ENCODE results near the gene LRRFIP1. TPM values are rescaled to one million over a fixed set of nuclear protein-coding genes. Genes with fewer than 3 reads are reported as not detected.

Gene LRRFIP1
- total RNA-seq, 4 donors from 2014 or later, result 98.5 to 147 (median 122) TPM

DNA sequence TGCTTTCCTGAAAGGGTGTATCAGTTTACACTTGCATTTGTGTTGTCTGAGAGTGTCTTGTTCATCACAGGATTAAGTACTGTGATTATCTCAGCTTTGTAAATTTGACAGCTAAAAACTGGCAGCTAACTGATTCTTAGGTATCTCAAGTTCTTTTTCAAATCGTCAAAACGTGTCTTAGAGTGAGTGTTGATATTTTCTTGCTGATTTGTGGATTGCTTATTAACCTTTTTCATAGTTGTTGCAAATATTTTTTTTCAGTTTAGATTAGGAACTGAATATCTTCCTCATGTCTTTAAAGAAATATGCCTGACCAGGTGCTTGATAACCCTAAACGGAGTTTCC, 41.9 kb downstream of the LRRFIP1 start:
- TF ChIP-seq EP300 (IDR thresholded peaks at IDR 0.05; ENCODE audit: low read depth), result no peak
- no peak for TF ChIP-seq POLR2AphosphoS5 (IDR thresholded peaks at IDR 0.05)
- TF ChIP-seq POLR2A (IDR thresholded peaks at IDR 0.05), result no peak
- TF ChIP-seq, protein P1, sequence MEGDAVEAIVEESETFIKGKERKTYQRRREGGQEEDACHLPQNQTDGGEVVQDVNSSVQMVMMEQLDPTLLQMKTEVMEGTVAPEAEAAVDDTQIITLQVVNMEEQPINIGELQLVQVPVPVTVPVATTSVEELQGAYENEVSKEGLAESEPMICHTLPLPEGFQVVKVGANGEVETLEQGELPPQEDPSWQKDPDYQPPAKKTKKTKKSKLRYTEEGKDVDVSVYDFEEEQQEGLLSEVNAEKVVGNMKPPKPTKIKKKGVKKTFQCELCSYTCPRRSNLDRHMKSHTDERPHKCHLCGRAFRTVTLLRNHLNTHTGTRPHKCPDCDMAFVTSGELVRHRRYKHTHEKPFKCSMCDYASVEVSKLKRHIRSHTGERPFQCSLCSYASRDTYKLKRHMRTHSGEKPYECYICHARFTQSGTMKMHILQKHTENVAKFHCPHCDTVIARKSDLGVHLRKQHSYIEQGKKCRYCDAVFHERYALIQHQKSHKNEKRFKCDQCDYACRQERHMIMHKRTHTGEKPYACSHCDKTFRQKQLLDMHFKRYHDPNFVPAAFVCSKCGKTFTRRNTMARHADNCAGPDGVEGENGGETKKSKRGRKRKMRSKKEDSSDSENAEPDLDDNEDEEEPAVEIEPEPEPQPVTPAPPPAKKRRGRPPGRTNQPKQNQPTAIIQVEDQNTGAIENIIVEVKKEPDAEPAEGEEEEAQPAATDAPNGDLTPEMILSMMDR (IDR thresholded peaks at IDR 0.05), result no peak
- DNase-seq, result no peak
- in situ Hi-C loops (cut with MboI; ENCODE audit: low pct_ligation_motif_present in 1 of 4, low pct_unique_long_range_greater_than_20kb in 1 of 4, low sequenced_read_pairs in 3 of 4) (no loop called here), intact Hi-C loops (cut with DNase I; ENCODE audit: low total_unique reads) (no loop called here)
- Histone ChIP-seq H3K9me3 (no peaks in the 10 kb centered on the region), H3K4me1 (peaks cover 11 to 36% (median 18%) of the 10 kb centered on the region in 4 donors), H3K4me3 (no peak overlapping the region), H3K36me3 (no peaks in the 10 kb centered on the region), H3K27me3 (no peaks in the 10 kb centered on the region), H3K27ac (peak overlapping the region; percentile 45 to 65 (median 54))
- 27% methylated on average over 2 to 3 of the region's 3 CpGs for WGBS, 2 donors (ENCODE audit: low coverage in 1 of 2)

DNA sequence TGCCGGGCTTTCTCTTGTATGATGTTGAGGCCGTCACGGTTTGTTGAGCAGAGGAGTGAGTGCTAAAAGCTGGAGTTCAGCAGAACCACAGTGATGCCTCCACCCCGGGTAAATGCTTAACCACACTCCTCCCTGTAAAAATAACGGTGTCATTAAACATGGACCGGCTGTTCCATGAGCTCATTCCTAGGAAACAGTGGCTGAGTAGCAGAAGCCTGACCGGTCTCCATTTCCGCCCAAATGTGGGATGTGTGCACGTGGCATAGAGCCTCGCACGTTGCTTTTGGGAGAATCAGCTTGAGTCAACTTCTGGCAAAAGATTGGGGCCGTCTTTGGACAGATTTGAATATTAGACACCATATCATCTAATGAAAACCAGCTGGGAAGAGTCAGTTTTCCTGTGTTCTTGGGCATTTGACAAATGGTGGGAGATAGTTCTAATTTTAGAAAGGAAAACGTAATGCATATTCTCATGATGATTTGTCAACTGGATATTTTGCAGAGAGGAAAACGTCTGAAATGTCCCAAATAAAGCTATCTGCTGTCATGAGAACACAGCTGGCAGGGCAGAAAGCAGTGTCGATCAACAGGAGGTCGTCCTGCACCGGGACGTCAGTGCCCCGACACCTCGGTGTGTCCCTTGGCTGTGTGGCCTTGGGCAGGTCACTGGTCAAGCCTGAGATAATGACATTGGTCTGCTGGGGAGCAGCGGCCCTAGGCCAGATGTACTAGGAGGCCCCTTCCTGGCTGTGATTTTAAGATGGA, 42.4 kb downstream of the LRRFIP1 start:
- Histone ChIP-seq H3K36me3 (no peaks in the 10 kb centered on the region), H3K4me1 (peaks cover 16 to 42% (median 23%) of the 10 kb centered on the region in 4 donors), H3K27me3 (no peaks in the 10 kb centered on the region), H3K4me3 (no peak overlapping the region), H3K9me3 (no peaks in the 10 kb centered on the region), H3K27ac (peak overlapping the region; percentile 45 to 65 (median 54))
- 36 to 43% methylated on average over 6 to 21 of the region's 21 CpGs for WGBS, 2 donors (ENCODE audit: low coverage in 1 of 2)
- in situ Hi-C loops (cut with MboI; ENCODE audit: low pct_ligation_motif_present in 1 of 4, low pct_unique_long_range_greater_than_20kb in 1 of 4, low sequenced_read_pairs in 3 of 4), result loop anchor here in 3 of 4 donors (5.0 to 10.0 kb wide), 2 partner anchors 72 to 75 kb away; no protein-coding TSS in a partner anchor
- peak; percentile 66 for DNase-seq
- TF ChIP-seq POLR2A (IDR thresholded peaks at IDR 0.05) (no peak), POLR2AphosphoS5 (IDR thresholded peaks at IDR 0.05) (peak; percentile 39 to 56 (median 44))
- intact Hi-C loops (cut with DNase I; ENCODE audit: low total_unique reads), result loop anchor here (10.0 kb wide), 1 partner anchor 75 kb away; the partner anchor contains the start of gene RAB17

DNA sequence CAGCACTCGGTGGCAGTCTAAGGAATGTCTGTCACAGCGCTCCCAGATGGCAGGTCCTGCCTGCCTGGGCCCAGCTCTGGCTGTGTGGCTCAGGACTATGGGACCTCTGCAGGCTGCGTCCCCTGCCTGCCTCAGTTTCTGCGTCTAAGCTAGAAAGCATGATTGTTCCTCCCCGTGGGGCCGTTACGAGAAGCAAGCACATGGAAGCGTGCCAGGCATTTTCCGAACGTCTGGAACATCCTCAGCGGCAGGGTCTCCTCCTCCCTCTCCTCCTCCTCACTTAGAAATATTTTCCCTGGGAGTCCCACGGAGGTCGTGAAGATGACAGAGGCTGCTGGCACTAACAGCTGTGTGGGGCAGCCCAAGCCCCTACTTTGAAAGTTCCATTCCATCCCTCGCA, 43.3 kb downstream of the LRRFIP1 start:
- 58% methylated on average over 14 of the region's 14 CpGs; no CpG with 5 or more reads in 1 of the 2 donors for WGBS, 2 donors (ENCODE audit: low coverage in 1 of 2)
- no peaks in the 10 kb centered on the region for H3K9me3 ChIP-seq
- intact Hi-C loops (cut with DNase I; ENCODE audit: low total_unique reads) (loop anchor here (10.0 kb wide), 1 partner anchor 76 kb away; the partner anchor contains the start of gene RAB17), in situ Hi-C loops (cut with MboI; ENCODE audit: low pct_ligation_motif_present in 1 of 4, low pct_unique_long_range_greater_than_20kb in 1 of 4, low sequenced_read_pairs in 3 of 4) (loop anchor here in 3 of 4 donors (5.0 to 10.0 kb wide), 2 partner anchors 72 to 74 kb away; no protein-coding TSS in a partner anchor)
- no peak for DNase-seq
- TF ChIP-seq EP300 (IDR thresholded peaks at IDR 0.05; ENCODE audit: low read depth) (no peak), POLR2A (IDR thresholded peaks at IDR 0.05) (no peak), POLR2AphosphoS5 (IDR thresholded peaks at IDR 0.05) (no peak)
- TF ChIP-seq, protein P1 (IDR thresholded peaks at IDR 0.05), result no peak
- peak overlapping the region; percentile 45 to 65 (median 54) for H3K27ac ChIP-seq
- H3K36me3 ChIP-seq, result no peaks in the 10 kb centered on the region
- peaks cover 23 to 50% (median 31%) of the 10 kb centered on the region in 4 donors for H3K4me1 ChIP-seq
- H3K27me3 ChIP-seq, result no peaks in the 10 kb centered on the region
- H3K4me3 ChIP-seq, result no peak overlapping the region

DNA sequence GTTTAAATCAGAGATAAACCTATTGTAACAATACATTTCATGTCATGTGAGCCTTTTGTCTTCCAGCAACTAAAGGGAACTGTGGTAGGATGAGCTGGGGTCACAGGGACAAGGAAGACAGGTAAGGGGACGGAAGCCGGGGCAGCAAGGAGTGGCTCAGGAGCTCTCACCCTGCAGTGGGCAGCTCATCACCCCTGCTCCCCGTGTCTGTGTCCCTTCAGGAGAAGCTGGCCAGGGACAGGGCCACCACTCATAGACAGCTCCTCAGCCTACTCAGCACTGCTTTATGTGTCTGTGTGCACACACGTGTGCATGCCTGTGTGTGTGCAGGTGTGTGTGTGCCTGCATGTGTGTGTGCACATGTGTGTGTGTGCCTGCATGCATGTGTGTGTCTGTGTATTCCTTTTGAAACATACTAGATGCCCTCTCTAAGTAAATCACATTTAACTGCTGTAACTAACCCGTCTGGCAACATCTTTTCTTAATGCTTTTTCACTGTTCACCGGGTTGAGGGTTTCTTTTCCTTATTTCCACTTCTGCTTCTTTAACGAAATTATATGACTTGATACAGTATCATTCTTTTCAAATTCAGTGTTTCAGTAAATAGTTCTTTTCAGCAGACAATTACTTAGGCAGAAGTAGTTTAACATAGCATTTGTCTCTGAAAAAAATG, 44.2 kb downstream of the LRRFIP1 start:
- peaks cover 23 to 60% (median 32%) of the 10 kb centered on the region in 4 donors for H3K4me1 ChIP-seq
- TF ChIP-seq POLR2AphosphoS5 (IDR thresholded peaks at IDR 0.05) (no peak), POLR2A (IDR thresholded peaks at IDR 0.05) (no peak), EP300 (IDR thresholded peaks at IDR 0.05; ENCODE audit: low read depth) (no peak)
- TF ChIP-seq, protein P1 (IDR thresholded peaks at IDR 0.05), result no peak
- no peak overlapping the region for H3K4me3 ChIP-seq
- intact Hi-C loops (cut with DNase I; ENCODE audit: low total_unique reads), result loop anchor here (10.0 kb wide), 1 partner anchor 77 kb away; the partner anchor contains the start of gene RAB17
- H3K36me3 ChIP-seq, result no peaks in the 10 kb centered on the region
- DNase-seq, result no peak
- WGBS, 2 donors (ENCODE audit: low coverage in 1 of 2), result 83 to 87% methylated on average over 3 to 7 of the region's 7 CpGs
- no peaks in the 10 kb centered on the region for H3K9me3 ChIP-seq
- H3K27me3 ChIP-seq, result no peaks in the 10 kb centered on the region
- in situ Hi-C loops (cut with MboI; ENCODE audit: low pct_ligation_motif_present in 1 of 4, low pct_unique_long_range_greater_than_20kb in 1 of 4, low sequenced_read_pairs in 3 of 4), result loop anchor here in 3 of 4 donors (5.0 to 10.0 kb wide), 2 partner anchors 71 to 73 kb away; no protein-coding TSS in a partner anchor
- H3K27ac ChIP-seq, result peak overlapping the region in 3 of 4 donors; percentile 45 to 59 (median 48)
